Natural killer cell (primary cell): ENCODE measurements around the gene ABCC12. TPM values are rescaled to one million over a fixed set of nuclear protein-coding genes. Genes with fewer than 3 reads are reported as not detected.
"Not testable (repeated sequence)": the region's sequence is repeated elsewhere in the genome, so short reads cannot be mapped to it uniquely, and the experiment has no call there.

Experiments
- ATAC-seq, 3 donors: fragments of 150-1000 bp in 2 of 3; fragments of 200-7000 bp in 1 of 3; cut with Tn5 transposase; 1 replicate in 1 of 3; 2 replicates in 2 of 3; pipeline ENCODE4 v1.10.0; 2021; ENCODE audit warnings: mild to moderate bottlenecking in 2 of 3, moderate library complexity in 2 of 3
- DNase-seq, 2 donors: peaks; one replicate each; pipeline versions ENCODE4 v3.0.0 to v3.0.0-alpha.2; 2013 to 2021; ENCODE audit warnings: mixed read lengths in 1 of 2
- H3K27ac ChIP-seq: one replicate; pipeline ENCODE4 v1.5.1; 2013; ENCODE audit warnings: mild to moderate bottlenecking, low read length
- H3K27me3 ChIP-seq: one replicate; pipeline ENCODE4 v1.6.1; 2013; ENCODE audit warnings: low read length; ENCODE audit not compliant: control insufficient read depth, insufficient read depth
- H3K36me3 ChIP-seq: one replicate; pipeline ENCODE4 v1.6.1; 2013; ENCODE audit warnings: low read length; ENCODE audit not compliant: control insufficient read depth, insufficient read depth
- H3K4me1 ChIP-seq: one replicate; pipeline ENCODE4 v1.6.1; 2013; ENCODE audit warnings: low read length; ENCODE audit not compliant: control insufficient read depth, insufficient read depth
- H3K4me3 ChIP-seq: one replicate; pipeline ENCODE4 v1.5.1; 2013; ENCODE audit warnings: low read length
- H3K9me3 ChIP-seq: one replicate; pipeline ENCODE4 v1.6.1; 2013; ENCODE audit warnings: low read length; ENCODE audit not compliant: control insufficient read depth, insufficient read depth
- H3K27ac Mint-ChIP-seq, 2 donors: one replicate each; pipeline ENCODE4 v1.8.0; 2022; ENCODE audit warnings: mild to moderate bottlenecking in 2 of 2, mixed read lengths in 2 of 2, moderate library complexity in 1 of 2
- H3K27me3 Mint-ChIP-seq, 2 donors: one replicate each; pipeline ENCODE4 v1.8.0; 2022; ENCODE audit warnings: low read depth in 2 of 2, mixed read lengths in 2 of 2
- H3K36me3 Mint-ChIP-seq: one replicate; pipeline ENCODE4 v1.8.0; 2022; ENCODE audit warnings: mixed read lengths
- H3K4me1 Mint-ChIP-seq, 2 donors: one replicate each; pipeline ENCODE4 v1.8.0; 2022; ENCODE audit warnings: mixed read lengths in 2 of 2
- H3K4me3 Mint-ChIP-seq: one replicate; pipeline ENCODE4 v1.8.0; 2022; ENCODE audit warnings: mild to moderate bottlenecking, moderate library complexity, mixed read lengths
- H3K9me3 Mint-ChIP-seq, 2 donors: one replicate each; pipeline ENCODE4 v1.8.0; 2022; ENCODE audit warnings: mixed read lengths in 2 of 2
- CTCF ChIP-seq: fragments of 200-600 bp; IDR thresholded peaks from one replicate; pipeline ENCODE4 v1.8.0; 2022; ENCODE audit warnings: antibody characterized with exemption
- WGBS: methylation state at CpG from one replicate; pipeline ENCODE4 v1.1.7; 2013; ENCODE audit warnings: missing lambda C conversion rate; ENCODE audit not compliant: insufficient coverage; 5-methylcytosine and 5-hydroxymethylcytosine counted together
- intact Hi-C: fragments of 100-400 bp; cut with micrococcal nuclease; formaldehyde crosslinking; loops from one replicate; pipeline ENCODE4 v1.14.2; 2022
- total RNA-seq, 4 donors: library from RNA; stranded (reverse); fragments of 120-200 nt in 1 of 4; gene quantifications; one replicate each; pipeline versions ENCODE4 v1.2.3 to v1.2.4, GENCODE V29; 2013 to 2022

The ABCC12 gene
- total RNA-seq, 3 donors from 2014 or later (not counting 1 experiment from before 2014, with no cell fraction given), result not detected

GRCh38 chr16:48168075-48168474 is 12.3 kb upstream of the ABCC12 start:
- no peak overlapping the region for H3K27ac Mint-ChIP-seq
- intact Hi-C loops, result loop anchor here (10.0 kb wide), 1 partner anchor 1313 kb away; no protein-coding TSS in a partner anchor

GRCh38 chr16:48166617-48167016 is 10.8 kb upstream of the ABCC12 start:
- H3K4me1 ChIP-seq, H3K27ac ChIP-seq: not testable (repeated sequence)

More at GRCh38 chr16:48168075-48168474, 12.3 kb upstream of the ABCC12 start:
- TF ChIP-seq CTCF, result no peak
- H3K4me3 Mint-ChIP-seq, result no peak overlapping the region
- ATAC-seq, result no peak
- no peak overlapping the region for H3K4me3 ChIP-seq
- no peaks in the 10 kb centered on the region for H3K9me3 ChIP-seq
- no peaks in the 10 kb centered on the region for H3K36me3 Mint-ChIP-seq
- peaks cover 2 to 4% of the 10 kb centered on the region in 2 donors for H3K27me3 Mint-ChIP-seq
- peaks cover 3% of the 10 kb centered on the region for H3K4me1 ChIP-seq
- no peaks in the 10 kb centered on the region for H3K36me3 ChIP-seq
- H3K4me1 Mint-ChIP-seq, result peaks cover 5 to 6% of the 10 kb centered on the region in 2 donors
- H3K27me3 ChIP-seq, result no peaks in the 10 kb centered on the region
- H3K9me3 Mint-ChIP-seq, result no peaks in the 10 kb centered on the region
- H3K27ac ChIP-seq, result no peak overlapping the region
- 67% methylated on average over 1 of the region's 1 CpG for WGBS
- no peak for DNase-seq

GRCh38 chr16:48165961-48166578 is 10.3 kb upstream of the ABCC12 start:
- ATAC-seq, result no peak

More at GRCh38 chr16:48166617-48167016, 10.8 kb upstream of the ABCC12 start:
- not testable (repeated sequence) for H3K36me3 ChIP-seq, H3K36me3 Mint-ChIP-seq, DNase-seq, H3K4me1 Mint-ChIP-seq, H3K9me3 ChIP-seq, H3K4me3 ChIP-seq, H3K27ac Mint-ChIP-seq, H3K27me3 ChIP-seq, ATAC-seq, H3K4me3 Mint-ChIP-seq, H3K9me3 Mint-ChIP-seq
- H3K27me3 Mint-ChIP-seq, result peaks cover 4 to 10% of the 10 kb centered on the region in 2 donors
- intact Hi-C loops, result loop anchor here (10.0 kb wide), 1 partner anchor 1312 kb away; no protein-coding TSS in a partner anchor
- 96% methylated on average over 4 of the region's 5 CpGs for WGBS

More at GRCh38 chr16:48165961-48166578, 10.3 kb upstream of the ABCC12 start:
- H3K36me3 ChIP-seq, result no peaks in the 10 kb centered on the region
- DNase-seq, result no peak
- H3K9me3 ChIP-seq, result no peaks in the 10 kb centered on the region
- intact Hi-C loops, result loop anchor here (2.0 to 10.0 kb wide), 4 partner anchors 1025 to 1311 kb away; no protein-coding TSS in a partner anchor
- H3K27me3 Mint-ChIP-seq, result peaks cover 4 to 16% of the 10 kb centered on the region in 2 donors
- H3K4me1 ChIP-seq, result peaks cover 3% of the 10 kb centered on the region
- TF ChIP-seq CTCF, result no peak
- H3K9me3 Mint-ChIP-seq, result no peaks in the 10 kb centered on the region
- H3K36me3 Mint-ChIP-seq, result no peaks in the 10 kb centered on the region
- no peak overlapping the region for H3K27ac ChIP-seq
- no peak overlapping the region for H3K27ac Mint-ChIP-seq
- H3K4me3 ChIP-seq, result no peak overlapping the region
- peaks cover 5 to 6% of the 10 kb centered on the region in 2 donors for H3K4me1 Mint-ChIP-seq
- H3K27me3 ChIP-seq, result no peaks in the 10 kb centered on the region
- no peak overlapping the region for H3K4me3 Mint-ChIP-seq
- 89% methylated on average over 3 of the region's 4 CpGs for WGBS
